ENCODE measurements around the gene RBM11.

GRCh38 chr21:14243874-14244273 is 27.9 kb downstream of the RBM11 start:
- TF ChIP-seq POLR2AphosphoS5 (IDR thresholded peaks at IDR 0.05) = no peak
- no peak for TF ChIP-seq EP300 (IDR thresholded peaks at IDR 0.05)

Data from upper lobe of left lung (tissue), 4 donors.